Thoracic aorta (tissue), 2 donors: ENCODE measurements around the gene KAZALD1. TPM values are rescaled to one million over a fixed set of nuclear protein-coding genes. Genes with fewer than 3 reads are reported as not detected.

Experiments used
- ATAC-seq: fragments of 150-250 bp; one replicate; pipeline ENCODE4 v1.8.0; 2017; ENCODE audit warnings: low read depth; ENCODE audit not compliant: insufficient number of reproducible peaks, low FRiP score
- DNase-seq: peaks from one replicate; pipeline ENCODE4 v3.0.0-alpha.2; 2020; ENCODE audit warnings: low spot score
- H3K27ac ChIP-seq, 2 donors: fragments of 200-600 bp; sonication (generic); 1 replicate in 1 of 2; 2 replicates in 1 of 2; pipeline ENCODE4 v1.5.1; 2016; ENCODE audit warnings: mild to moderate bottlenecking in 2 of 2, moderate library complexity in 2 of 2
- H3K27me3 ChIP-seq: fragments of 200-600 bp; sonication (generic); replicated peaks from 2 replicates; pipeline ENCODE4 v1.6.0; 2016; ENCODE audit warnings: mild to moderate bottlenecking; ENCODE audit not compliant: insufficient read depth
- H3K36me3 ChIP-seq: fragments of 200-600 bp; sonication (generic); one replicate; pipeline ENCODE4 v1.5.1; 2016
- H3K4me1 ChIP-seq, 2 donors: fragments of 200-600 bp; sonication (generic); 1 replicate in 1 of 2; 2 replicates in 1 of 2; pipeline versions ENCODE4 v1.5.1 to v1.6.0; 2016; ENCODE audit warnings: low read depth in 2 of 2, mild to moderate bottlenecking in 1 of 2; ENCODE audit not compliant: control insufficient read depth in 1 of 2
- H3K4me3 ChIP-seq: fragments of 200-600 bp; sonication (generic); 2 replicates; pipeline ENCODE4 v1.5.1; 2016; ENCODE audit warnings: mild to moderate bottlenecking
- H3K9me3 ChIP-seq: fragments of 200-600 bp; sonication (generic); 2 replicates; pipeline ENCODE4 v1.5.1; 2016
- total RNA-seq, 2 donors: library from RNA; depleted of rRNA; stranded (reverse); fragments of >200 nt; gene quantifications; one replicate each; pipeline versions ENCODE4 v1.1.0 to v1.2.3, GENCODE V29; 2016
- TF ChIP-seq, protein P1 (sequence below): fragments of 200-600 bp; sonication (generic); IDR thresholded peaks from one replicate; pipeline ENCODE4 v1.5.1; 2019; ENCODE audit warnings: antibody characterized with exemption

Gene KAZALD1
- total RNA-seq, 2 donors from 2014 or later, result 30.0 to 34.1 TPM

- TF ChIP-seq, protein P1, sequence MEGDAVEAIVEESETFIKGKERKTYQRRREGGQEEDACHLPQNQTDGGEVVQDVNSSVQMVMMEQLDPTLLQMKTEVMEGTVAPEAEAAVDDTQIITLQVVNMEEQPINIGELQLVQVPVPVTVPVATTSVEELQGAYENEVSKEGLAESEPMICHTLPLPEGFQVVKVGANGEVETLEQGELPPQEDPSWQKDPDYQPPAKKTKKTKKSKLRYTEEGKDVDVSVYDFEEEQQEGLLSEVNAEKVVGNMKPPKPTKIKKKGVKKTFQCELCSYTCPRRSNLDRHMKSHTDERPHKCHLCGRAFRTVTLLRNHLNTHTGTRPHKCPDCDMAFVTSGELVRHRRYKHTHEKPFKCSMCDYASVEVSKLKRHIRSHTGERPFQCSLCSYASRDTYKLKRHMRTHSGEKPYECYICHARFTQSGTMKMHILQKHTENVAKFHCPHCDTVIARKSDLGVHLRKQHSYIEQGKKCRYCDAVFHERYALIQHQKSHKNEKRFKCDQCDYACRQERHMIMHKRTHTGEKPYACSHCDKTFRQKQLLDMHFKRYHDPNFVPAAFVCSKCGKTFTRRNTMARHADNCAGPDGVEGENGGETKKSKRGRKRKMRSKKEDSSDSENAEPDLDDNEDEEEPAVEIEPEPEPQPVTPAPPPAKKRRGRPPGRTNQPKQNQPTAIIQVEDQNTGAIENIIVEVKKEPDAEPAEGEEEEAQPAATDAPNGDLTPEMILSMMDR, result no peak
- no peak for ATAC-seq
- H3K4me3 ChIP-seq, result no peak overlapping the region
Measured at GRCh38 chr10:101096378-101096777, 34.6 kb downstream of the KAZALD1 start.

GRCh38 chr10:101097881-101098280, 36.1 kb downstream of the KAZALD1 start:
- peaks cover 10% of the 10 kb centered on the region for H3K27me3 ChIP-seq
- TF ChIP-seq, protein P1, result no peak

More at GRCh38 chr10:101096378-101096777, 34.6 kb downstream of the KAZALD1 start:
- Histone ChIP-seq H3K9me3 (no peaks in the 10 kb centered on the region), H3K27me3 (peaks cover 10% of the 10 kb centered on the region), H3K36me3 (no peaks in the 10 kb centered on the region), H3K4me1 (no peaks in the 10 kb centered on the region), H3K27ac (no peak overlapping the region)
- DNase-seq, result no peak

DNA sequence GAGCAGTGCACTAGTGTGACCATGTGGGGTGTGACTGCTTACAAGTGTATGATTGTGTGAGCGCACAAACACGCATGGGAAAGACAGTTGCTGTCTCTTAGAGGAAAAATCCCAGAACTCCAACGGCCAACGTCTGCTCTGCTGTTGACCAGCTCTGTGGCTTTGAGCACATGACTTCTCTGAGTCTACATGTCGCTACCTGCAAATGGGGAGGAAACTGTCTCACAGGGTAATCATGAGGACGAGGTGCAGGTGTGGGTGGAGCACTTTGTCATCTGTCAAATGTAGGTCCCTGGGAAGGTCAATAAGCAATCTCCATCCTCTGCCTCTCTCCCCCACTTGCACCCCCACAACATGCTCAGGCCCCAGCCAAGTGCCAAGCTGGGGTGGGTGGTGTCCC, 38.1 kb downstream of the KAZALD1 start:
- Histone ChIP-seq H3K27ac (no peak overlapping the region), H3K4me3 (no peak overlapping the region), H3K9me3 (no peaks in the 10 kb centered on the region), H3K4me1 (no peaks in the 10 kb centered on the region), H3K27me3 (peaks cover 7% of the 10 kb centered on the region), H3K36me3 (no peaks in the 10 kb centered on the region)
- no peak for DNase-seq
- TF ChIP-seq, protein P1, result no peak
- no peak for ATAC-seq

More at GRCh38 chr10:101097881-101098280, 36.1 kb downstream of the KAZALD1 start:
- no peak overlapping the region for H3K4me3 ChIP-seq
- H3K9me3 ChIP-seq, result no peaks in the 10 kb centered on the region
- no peaks in the 10 kb centered on the region for H3K4me1 ChIP-seq
- DNase-seq (no peak), ATAC-seq (no peak)
- H3K36me3 ChIP-seq, result no peaks in the 10 kb centered on the region
- H3K27ac ChIP-seq, result no peak overlapping the region

- Histone ChIP-seq H3K4me3 (no peak overlapping the region), H3K36me3 (no peaks in the 10 kb centered on the region), H3K27ac (no peak overlapping the region), H3K4me1 (no peaks in the 10 kb centered on the region), H3K9me3 (no peaks in the 10 kb centered on the region), H3K27me3 (no peaks in the 10 kb centered on the region)
- no peak for ATAC-seq
- TF ChIP-seq, protein P1, result no peak
- no peak for DNase-seq
Measured at GRCh38 chr10:101101372-101101881, 39.6 kb downstream of the KAZALD1 start.

DNA sequence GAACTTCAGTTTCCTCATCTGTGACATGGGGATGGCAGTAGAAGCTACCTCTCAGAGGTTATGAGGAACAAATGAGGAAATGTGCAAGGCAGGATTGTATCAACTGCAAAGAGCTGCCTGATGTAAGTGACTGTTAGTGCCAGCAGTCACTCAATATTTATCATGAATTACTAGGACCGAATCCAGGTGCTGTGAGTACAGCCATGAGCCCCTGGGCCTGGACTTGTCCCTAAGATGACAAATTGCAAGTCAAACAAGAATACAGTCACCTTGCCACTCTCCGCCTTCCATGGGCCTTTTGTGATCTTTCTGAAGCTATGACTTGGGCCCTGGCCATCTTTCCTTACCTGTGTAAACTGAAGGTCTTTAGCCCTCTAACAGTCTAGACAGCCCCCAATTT, 41.6 kb downstream of the KAZALD1 start:
- Histone ChIP-seq H3K4me3 (no peak overlapping the region), H3K27me3 (no peaks in the 10 kb centered on the region), H3K4me1 (no peaks in the 10 kb centered on the region), H3K9me3 (no peaks in the 10 kb centered on the region), H3K27ac (no peak overlapping the region), H3K36me3 (no peaks in the 10 kb centered on the region)
- ATAC-seq (no peak), DNase-seq (no peak)
- TF ChIP-seq, protein P1, result no peak
